ENCODE results near the gene GNA14.

DNA sequence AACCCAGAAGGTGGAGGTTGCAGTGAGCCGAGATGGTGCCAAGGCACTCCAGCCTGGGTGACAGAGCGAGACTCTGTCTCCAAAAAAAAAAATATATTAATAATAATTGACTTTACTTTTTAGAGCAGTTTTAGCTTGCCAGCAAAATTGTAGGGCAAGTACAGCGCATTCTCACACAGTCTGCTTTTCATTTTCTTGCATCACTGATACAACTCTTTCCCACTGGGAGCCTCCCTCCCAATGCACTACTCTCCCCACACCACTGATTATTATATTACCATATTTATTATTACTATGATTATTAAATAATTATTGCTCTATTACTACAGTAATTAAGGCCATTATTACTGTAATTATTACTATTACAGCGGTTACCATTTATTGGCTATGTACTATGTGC is 212.8 kb downstream of the GNA14 start:
- no peak for TF ChIP-seq CTCF (conservative IDR thresholded peaks at IDR 0.05 in 1 of 2, IDR thresholded peaks at IDR 0.05 in 1 of 2; ENCODE audit: low read depth in 1 of 2, low read length in 2 of 2)
- no peak for TF ChIP-seq EZH2 (IDR thresholded peaks at IDR 0.05; ENCODE audit: low read length, missing control alignments)

All from fibroblast of lung (primary cell).